ENCODE data around the gene MED13L.

Gene MED13L

DNA sequence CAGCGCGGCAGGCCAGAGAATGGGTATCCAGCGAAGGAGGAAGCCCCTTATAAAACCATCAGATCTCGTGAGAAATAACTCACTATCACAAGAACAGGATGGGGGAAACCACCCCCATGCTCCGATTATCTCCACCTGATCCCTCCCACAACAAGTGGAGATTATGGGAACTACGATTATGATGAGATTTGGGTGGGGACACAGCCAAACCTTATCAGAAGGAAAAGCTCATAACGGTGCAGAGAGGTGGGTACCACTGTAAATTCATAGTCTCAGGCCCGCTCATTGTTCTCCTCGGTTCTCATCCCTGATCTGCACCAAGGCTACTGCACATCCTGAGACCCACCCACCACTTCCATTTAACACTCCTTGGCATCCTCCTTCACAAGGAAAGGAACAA lies 326.5 kb downstream of the MED13L start:
- Mint-ChIP-seq H3K4me1 (ENCODE audit: low read depth) (no peaks in the 10 kb centered on the region), H3K27ac (no peak overlapping the region), H3K27me3 (ENCODE audit: low read depth) (no peaks in the 10 kb centered on the region), H3K4me3 (no peak overlapping the region), H3K36me3 (ENCODE audit: low read depth) (no peaks in the 10 kb centered on the region), H3K9me3 (no peaks in the 10 kb centered on the region)
- no peak for DNase-seq (ENCODE audit: low spot score)

GRCh38 chr12:115949675-115950074 lies 327.8 kb downstream of the MED13L start:
- H3K36me3 Mint-ChIP-seq (ENCODE audit: low read depth): no peaks in the 10 kb centered on the region
- H3K27ac Mint-ChIP-seq: no peak overlapping the region
- H3K9me3 Mint-ChIP-seq: no peaks in the 10 kb centered on the region
- no peak overlapping the region for H3K4me3 Mint-ChIP-seq
- DNase-seq (ENCODE audit: low spot score): no peak
- H3K27me3 Mint-ChIP-seq (ENCODE audit: low read depth): no peaks in the 10 kb centered on the region
- H3K4me1 Mint-ChIP-seq (ENCODE audit: low read depth): no peaks in the 10 kb centered on the region

- Mint-ChIP-seq H3K4me1 (ENCODE audit: low read depth) (no peaks in the 10 kb centered on the region), H3K27me3 (ENCODE audit: low read depth) (no peaks in the 10 kb centered on the region), H3K4me3 (no peak overlapping the region), H3K27ac (no peak overlapping the region), H3K9me3 (no peaks in the 10 kb centered on the region), H3K36me3 (ENCODE audit: low read depth) (no peaks in the 10 kb centered on the region)
- DNase-seq (ENCODE audit: low spot score): no peak
Observed at GRCh38 chr12:115947696-115948062, 329.8 kb downstream of the MED13L start.

GRCh38 chr12:115946867-115947695 lies 330.4 kb downstream of the MED13L start:
- Mint-ChIP-seq H3K27ac (no peak overlapping the region), H3K4me3 (no peak overlapping the region), H3K9me3 (no peaks in the 10 kb centered on the region), H3K4me1 (ENCODE audit: low read depth) (no peaks in the 10 kb centered on the region), H3K36me3 (ENCODE audit: low read depth) (no peaks in the 10 kb centered on the region), H3K27me3 (ENCODE audit: low read depth) (no peaks in the 10 kb centered on the region)
- no peak for DNase-seq (ENCODE audit: low spot score)

DNA sequence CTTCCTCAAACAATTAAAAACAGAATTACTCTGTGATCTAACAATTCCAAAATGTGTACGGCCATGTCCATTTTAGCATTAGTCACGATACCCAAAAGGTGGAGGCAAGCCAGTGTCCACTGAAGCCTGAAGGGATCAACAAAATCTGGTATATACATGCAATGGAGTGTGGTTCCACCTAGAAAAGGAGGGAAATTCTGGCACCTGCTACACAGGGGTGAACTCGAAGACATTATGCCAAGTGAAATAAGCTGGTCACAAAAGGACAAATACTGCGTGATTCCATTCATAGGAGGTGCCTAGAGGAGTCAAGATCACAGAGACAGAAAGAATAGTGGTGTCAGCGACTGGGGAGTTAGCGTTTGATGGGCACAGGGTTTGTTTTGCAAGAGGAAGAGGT lies 331.4 kb downstream of the MED13L start:
- no peaks in the 10 kb centered on the region for H3K4me1 Mint-ChIP-seq (ENCODE audit: low read depth)

GRCh38 chr12:115945491-115945885 lies 332.0 kb downstream of the MED13L start:
- no peaks in the 10 kb centered on the region for H3K36me3 Mint-ChIP-seq (ENCODE audit: low read depth)
- H3K27me3 Mint-ChIP-seq (ENCODE audit: low read depth): no peaks in the 10 kb centered on the region
- no peaks in the 10 kb centered on the region for H3K4me1 Mint-ChIP-seq (ENCODE audit: low read depth)
- no peaks in the 10 kb centered on the region for H3K9me3 Mint-ChIP-seq
- no peak for DNase-seq (ENCODE audit: low spot score)
- no peak overlapping the region for H3K27ac Mint-ChIP-seq
- H3K4me3 Mint-ChIP-seq: no peak overlapping the region

More for the DNA sequence above, 331.4 kb downstream of the MED13L start:
- H3K36me3 Mint-ChIP-seq (ENCODE audit: low read depth): no peaks in the 10 kb centered on the region
- no peaks in the 10 kb centered on the region for H3K27me3 Mint-ChIP-seq (ENCODE audit: low read depth)
- H3K27ac Mint-ChIP-seq: no peak overlapping the region
- H3K4me3 Mint-ChIP-seq: no peak overlapping the region
- no peak for DNase-seq (ENCODE audit: low spot score)
- no peaks in the 10 kb centered on the region for H3K9me3 Mint-ChIP-seq

DNA sequence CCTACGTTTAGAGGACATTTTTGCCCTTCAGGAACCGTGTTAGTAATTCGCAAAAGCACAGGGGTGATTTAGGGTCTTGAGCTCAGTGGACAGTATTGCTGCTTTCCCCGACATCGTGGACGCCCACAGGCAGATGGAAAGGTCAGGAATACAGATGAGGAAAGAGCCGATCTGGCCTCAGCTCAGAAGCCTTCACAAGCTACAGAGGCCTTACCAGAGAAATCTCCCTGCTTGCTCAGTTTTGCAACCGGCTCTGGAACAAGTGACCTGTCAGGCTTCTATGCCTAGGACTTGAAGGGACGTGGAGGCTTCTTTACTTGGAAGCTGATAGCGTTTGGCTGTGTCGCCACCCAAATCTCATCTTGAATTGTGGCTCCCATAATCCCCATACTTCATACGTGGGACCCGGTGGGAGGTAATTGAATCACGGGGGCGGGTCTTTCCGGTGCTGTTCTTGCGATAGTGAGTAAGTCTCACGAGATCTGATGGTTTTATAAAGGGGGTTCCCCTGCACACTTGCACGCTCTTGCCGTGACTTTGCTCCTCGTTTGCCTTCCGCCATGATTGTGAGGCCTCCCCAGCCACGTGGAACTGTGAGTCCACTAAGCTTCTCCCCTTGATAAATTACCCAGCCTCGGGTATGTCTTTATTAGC lies 332.5 kb downstream of the MED13L start:
- H3K4me3 Mint-ChIP-seq: no peak overlapping the region
- no peaks in the 10 kb centered on the region for H3K36me3 Mint-ChIP-seq (ENCODE audit: low read depth)
- H3K27ac Mint-ChIP-seq: no peak overlapping the region
- no peak for DNase-seq (ENCODE audit: low spot score)
- H3K27me3 Mint-ChIP-seq (ENCODE audit: low read depth): no peaks in the 10 kb centered on the region
- no peaks in the 10 kb centered on the region for H3K4me1 Mint-ChIP-seq (ENCODE audit: low read depth)
- peaks cover 3% of the 10 kb centered on the region for H3K9me3 Mint-ChIP-seq

DNA sequence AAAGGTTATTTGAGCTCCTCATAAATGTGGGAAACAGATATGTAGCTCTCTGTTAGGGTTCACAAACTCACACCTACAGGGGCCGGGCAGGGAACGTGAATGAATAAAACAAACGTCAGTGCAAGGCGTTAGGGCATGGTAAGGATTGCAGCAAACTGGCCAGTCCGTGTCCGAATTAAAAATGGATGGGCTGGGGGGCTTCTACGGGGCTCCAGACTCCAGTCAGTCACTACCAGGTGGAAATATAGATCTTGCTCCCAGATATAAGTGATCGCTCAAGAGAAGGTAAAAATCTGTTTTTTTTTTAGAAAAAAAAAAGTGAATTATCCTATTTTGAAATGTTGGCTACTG lies 333.1 kb downstream of the MED13L start:
- no peak overlapping the region for H3K4me3 Mint-ChIP-seq
- no peaks in the 10 kb centered on the region for H3K36me3 Mint-ChIP-seq (ENCODE audit: low read depth)

GRCh38 chr12:115943630-115944391 lies 333.7 kb downstream of the MED13L start:
- peaks cover 5% of the 10 kb centered on the region for H3K27me3 Mint-ChIP-seq (ENCODE audit: low read depth)
- peaks cover 9% of the 10 kb centered on the region for H3K9me3 Mint-ChIP-seq
- H3K4me1 Mint-ChIP-seq (ENCODE audit: low read depth): no peaks in the 10 kb centered on the region
- H3K4me3 Mint-ChIP-seq: no peak overlapping the region
- no peak for DNase-seq (ENCODE audit: low spot score)
- no peak overlapping the region for H3K27ac Mint-ChIP-seq
- no peaks in the 10 kb centered on the region for H3K36me3 Mint-ChIP-seq (ENCODE audit: low read depth)

More for the DNA sequence above, 333.1 kb downstream of the MED13L start:
- H3K27me3 Mint-ChIP-seq (ENCODE audit: low read depth): no peaks in the 10 kb centered on the region
- DNase-seq (ENCODE audit: low spot score): no peak
- H3K4me1 Mint-ChIP-seq (ENCODE audit: low read depth): no peaks in the 10 kb centered on the region
- H3K27ac Mint-ChIP-seq: no peak overlapping the region
- peaks cover 4% of the 10 kb centered on the region for H3K9me3 Mint-ChIP-seq

DNA sequence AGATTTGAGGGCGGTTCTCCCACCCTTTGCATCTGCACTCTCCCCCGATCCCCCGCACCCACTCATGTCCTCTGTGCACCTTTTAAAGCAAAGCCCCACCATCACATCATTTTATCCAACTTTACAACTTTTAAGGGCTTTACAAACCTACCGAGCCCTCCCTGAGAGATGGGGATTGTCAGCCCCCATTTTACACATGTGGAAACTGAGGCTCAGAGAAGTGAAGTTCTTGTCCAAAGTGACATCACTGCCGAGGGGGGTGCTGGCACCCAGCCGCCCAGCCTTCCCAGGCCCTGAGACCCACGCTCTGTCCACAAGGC lies 334.2 kb downstream of the MED13L start:
- peaks cover 13% of the 10 kb centered on the region for H3K9me3 Mint-ChIP-seq
- H3K4me3 Mint-ChIP-seq: no peak overlapping the region
- DNase-seq (ENCODE audit: low spot score): no peak
- H3K27me3 Mint-ChIP-seq (ENCODE audit: low read depth): peaks cover 9% of the 10 kb centered on the region
- H3K27ac Mint-ChIP-seq: no peak overlapping the region
- H3K4me1 Mint-ChIP-seq (ENCODE audit: low read depth): no peaks in the 10 kb centered on the region
- H3K36me3 Mint-ChIP-seq (ENCODE audit: low read depth): no peaks in the 10 kb centered on the region

DNA sequence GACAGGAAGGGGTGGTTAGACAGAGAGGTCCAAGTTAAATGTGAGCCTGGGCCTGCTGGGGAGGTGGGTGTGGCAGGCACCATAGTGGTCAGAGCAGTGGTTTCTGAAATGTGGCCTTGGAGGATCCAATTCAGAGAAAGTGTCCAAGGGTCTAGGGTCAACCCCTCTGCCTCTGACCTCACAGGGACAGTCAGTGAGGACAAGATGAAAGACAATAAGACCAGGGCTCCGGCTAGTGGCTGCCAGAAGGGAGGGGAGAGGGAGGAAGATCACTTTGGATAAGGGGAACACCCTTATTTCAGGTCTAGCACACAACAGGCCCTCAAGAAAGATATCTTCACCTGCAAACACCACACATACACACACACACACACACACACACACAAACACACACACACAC lies 335.1 kb downstream of the MED13L start:
- H3K36me3 Mint-ChIP-seq (ENCODE audit: low read depth): no peaks in the 10 kb centered on the region
- H3K4me3 Mint-ChIP-seq: no peak overlapping the region
- peaks cover 13% of the 10 kb centered on the region for H3K9me3 Mint-ChIP-seq
- no peak for DNase-seq (ENCODE audit: low spot score)
- H3K27me3 Mint-ChIP-seq (ENCODE audit: low read depth): peaks cover 18% of the 10 kb centered on the region
- H3K27ac Mint-ChIP-seq: no peak overlapping the region
- H3K4me1 Mint-ChIP-seq (ENCODE audit: low read depth): no peaks in the 10 kb centered on the region

- DNase-seq (ENCODE audit: low spot score): no peak
- H3K27me3 Mint-ChIP-seq (ENCODE audit: low read depth): peaks cover 21% of the 10 kb centered on the region
- H3K36me3 Mint-ChIP-seq (ENCODE audit: low read depth): no peaks in the 10 kb centered on the region
Observed at GRCh38 chr12:115941362-115941761, 336.1 kb downstream of the MED13L start.

GRCh38 chr12:115938794-115939377 lies 338.6 kb downstream of the MED13L start:
- Mint-ChIP-seq H3K27me3 (ENCODE audit: low read depth) (peaks cover 25% of the 10 kb centered on the region), H3K27ac (no peak overlapping the region), H3K36me3 (ENCODE audit: low read depth) (no peaks in the 10 kb centered on the region), H3K4me1 (ENCODE audit: low read depth) (no peaks in the 10 kb centered on the region), H3K9me3 (peaks cover 13% of the 10 kb centered on the region), H3K4me3 (no peak overlapping the region)
- no peak for DNase-seq (ENCODE audit: low spot score)

More at GRCh38 chr12:115941362-115941761, 336.1 kb downstream of the MED13L start:
- Mint-ChIP-seq H3K27ac (no peak overlapping the region), H3K9me3 (peaks cover 13% of the 10 kb centered on the region), H3K4me3 (no peak overlapping the region), H3K4me1 (ENCODE audit: low read depth) (no peaks in the 10 kb centered on the region)
